NK-92 treated with Interleukin-12 subunit alpha and Interleukin-12 subunit beta, amount 100 ng/mL, for 24 hours (cell line): Measurements from ENCODE around the gene MEP1B.
"Not testable (repeated sequence)": the region's sequence is repeated elsewhere in the genome, so short reads cannot be mapped to it uniquely, and the experiment has no call there.

ENCODE experiments used
- DNase-seq: peaks from one replicate; lab custom pipeline; 2025; lab: John Stamatoyannopoulos, UW

The MEP1B gene

DNA sequence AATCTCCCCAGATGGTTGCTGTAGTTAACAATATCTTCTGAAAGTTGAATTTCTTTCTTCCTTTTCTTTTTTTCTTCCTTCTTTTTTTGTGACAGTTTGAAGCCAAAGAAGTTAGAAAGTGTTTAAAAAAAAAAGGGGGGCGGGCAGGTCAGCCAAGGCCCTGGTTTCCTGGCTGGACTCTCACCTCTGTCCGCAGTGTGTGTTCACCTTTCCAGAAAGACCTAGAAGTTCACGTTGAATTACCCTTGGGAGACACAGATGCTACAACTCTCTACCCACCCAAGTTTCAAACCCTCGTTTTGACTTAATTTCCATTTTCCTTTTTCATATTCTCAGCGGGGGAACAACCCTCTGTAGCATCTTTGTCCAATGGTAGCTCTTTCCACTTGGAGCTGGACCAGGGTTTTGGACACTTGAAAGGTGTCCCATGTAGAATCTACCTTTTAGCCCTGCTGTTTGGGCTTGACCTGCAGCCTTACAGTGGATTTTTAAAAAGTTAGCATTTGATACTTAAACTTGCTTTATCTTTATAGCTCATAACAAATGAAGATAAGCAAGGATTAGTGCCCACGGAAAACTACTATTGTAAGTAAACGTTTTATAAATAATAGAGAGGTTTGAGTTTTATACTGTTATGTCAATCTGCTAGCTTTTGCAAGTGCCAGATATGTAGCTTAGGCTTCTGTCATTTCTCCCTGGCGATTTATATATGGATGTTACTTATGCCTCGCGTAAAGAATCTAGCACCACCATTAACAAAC, 20.0 kb downstream of the MEP1B start:
- DNase-seq: no peak

DNA sequence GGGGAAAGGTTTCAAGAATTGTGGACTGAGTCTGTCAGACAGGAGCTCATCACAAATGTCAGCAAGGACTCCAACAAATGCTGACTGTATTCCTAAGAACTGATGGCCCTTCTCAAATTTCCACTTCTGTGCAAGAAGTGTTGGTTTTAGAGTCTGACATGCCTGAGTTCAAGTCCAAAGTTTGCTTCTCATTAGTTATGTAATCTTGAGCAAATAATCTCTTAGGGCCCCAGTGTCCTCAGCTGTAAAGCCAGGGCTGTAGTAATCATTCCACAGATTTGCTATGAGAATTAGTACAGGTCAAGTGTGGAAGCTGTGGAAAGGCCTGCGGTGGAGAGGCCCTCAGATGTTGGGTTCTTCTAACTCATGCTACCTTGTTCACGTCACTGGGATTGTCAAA, 23.9 kb downstream of the MEP1B start:
- no peak for DNase-seq

DNA sequence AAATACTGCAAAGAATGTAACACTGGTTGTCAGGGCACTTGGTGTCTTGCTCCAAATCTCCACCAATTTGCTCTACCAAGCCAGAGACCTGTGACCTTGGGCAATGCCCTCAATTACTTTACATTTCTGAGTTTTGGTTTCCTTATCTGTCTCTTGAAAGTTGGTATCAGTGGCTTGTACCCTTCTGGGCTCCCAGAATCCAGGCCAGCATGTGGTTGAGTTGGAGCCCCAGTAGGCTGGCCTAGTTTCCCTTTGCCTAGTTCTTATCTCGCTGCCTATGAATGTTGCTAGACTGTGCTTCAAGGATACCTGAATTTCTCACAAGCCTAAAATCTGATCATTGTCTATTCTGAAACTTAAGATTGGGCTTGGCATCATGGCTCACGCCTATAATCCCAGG, 26.6 kb downstream of the MEP1B start:
- no peak for DNase-seq

DNA sequence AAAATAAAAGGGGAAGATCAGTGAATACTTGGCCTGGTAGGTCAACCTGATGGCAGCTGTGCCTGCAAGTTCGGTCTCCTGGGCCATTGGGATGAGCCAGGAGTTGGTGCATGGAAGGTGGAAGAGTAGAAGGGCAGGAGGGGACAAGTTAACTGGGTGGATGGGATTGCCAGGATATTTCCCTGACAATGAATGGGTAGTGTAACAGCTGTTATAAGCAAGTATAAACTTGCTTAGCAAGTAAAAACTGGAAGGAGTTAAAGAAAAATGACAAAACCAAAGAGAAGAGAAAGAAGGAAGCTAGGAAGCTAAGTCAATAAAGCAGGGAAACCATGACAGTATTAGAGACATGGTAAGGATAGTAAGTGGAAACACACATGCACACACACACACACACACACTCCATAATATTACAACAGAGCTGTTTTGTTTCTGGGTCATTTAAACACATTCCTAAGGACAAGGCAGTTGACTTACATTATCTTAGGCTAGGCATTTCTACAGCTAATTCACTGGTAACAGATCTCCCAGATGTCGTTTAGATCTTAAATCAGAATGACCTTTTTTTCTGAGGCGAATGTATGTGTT, 29.7 kb downstream of the MEP1B start:
- no peak for DNase-seq

DNA sequence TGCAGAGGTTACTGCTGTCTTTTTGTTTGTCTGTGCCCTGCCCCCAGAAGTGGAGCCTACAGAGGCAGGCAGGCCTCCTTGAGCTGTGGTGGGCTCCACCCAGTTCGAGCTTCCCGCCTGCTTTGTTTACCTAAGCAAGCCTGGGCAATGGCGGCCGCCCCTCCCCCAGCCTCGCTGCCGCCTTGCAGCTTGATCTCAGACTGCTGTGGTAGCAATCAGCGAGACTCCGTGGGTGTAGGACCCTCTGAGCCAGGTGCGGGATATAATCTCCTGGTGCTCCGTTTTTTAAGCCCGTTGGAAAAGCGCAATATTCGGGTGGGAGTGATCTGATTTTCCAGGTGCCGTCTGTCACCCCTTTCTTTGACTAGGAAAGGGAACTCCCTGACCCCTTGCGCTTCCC, 43.5 kb downstream of the MEP1B start:
- DNase-seq: not testable (repeated sequence)

DNA sequence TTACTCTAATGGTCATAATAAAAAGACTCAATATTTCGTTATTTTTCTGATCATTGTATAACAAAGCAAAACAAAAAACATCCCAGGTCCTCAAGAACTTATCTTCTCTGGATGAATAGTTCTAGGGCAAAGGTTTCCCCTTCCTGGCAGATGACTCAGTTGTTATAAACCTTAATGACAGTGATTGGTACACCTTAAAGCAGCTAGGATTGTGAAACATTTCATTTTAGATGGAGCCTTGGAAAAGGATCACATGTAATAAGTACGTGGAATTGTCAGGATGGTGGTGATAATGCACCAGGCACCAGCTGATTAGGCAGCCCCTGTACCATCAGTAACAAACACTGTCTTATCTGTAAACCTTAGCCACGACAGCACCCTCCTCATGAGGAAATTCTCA, 47.2 kb downstream of the MEP1B start:
- no peak for DNase-seq

DNA sequence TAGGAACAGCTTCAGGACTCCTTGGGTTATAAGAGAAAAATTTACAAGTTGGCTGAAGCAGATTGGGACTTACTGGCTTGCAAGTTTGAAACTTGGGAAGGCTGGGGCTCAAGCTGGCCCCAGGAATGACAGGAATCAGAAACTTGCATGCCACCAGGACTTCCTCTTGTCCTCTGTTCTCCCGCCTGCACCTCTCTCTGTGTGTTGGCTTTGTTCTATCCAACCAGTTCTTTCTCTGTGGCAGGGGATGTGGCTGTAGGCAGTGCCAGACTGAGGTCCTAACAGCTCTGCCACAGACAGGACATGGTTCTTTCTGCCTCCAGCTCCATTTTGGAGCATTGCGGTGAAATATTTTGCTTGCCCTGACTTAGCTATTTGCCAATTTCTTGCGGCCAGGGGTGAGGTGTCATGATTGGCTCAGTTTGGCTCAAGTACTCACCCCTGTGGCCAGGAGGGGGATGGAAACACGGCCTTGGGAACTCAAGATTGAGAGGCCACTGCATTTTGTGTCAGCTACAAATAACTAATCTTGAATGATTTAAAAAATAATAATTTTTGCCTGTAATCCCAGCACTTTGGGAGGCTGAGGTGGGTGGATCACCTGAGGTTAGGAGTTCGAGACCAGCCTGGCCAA, 48.9 kb downstream of the MEP1B start:
- no peak for DNase-seq

DNA sequence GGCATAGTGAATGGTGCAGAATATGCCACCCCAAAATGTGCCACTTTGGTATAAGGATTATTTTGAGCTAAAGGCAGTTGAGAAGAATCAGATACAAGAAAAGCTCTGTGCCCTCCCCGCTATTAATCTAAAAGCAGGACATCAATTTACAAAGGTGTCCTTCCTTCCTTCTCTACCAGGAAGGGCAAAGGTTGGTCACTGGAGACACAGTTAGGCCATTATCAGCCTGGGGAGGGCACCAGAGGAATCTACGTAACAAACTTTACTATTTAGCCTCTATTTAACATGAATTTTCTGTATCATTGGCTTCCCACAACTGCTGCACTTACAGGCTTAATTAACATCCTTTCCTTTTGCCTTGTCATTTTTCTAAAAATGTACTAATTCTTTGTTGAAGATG, 52.6 kb downstream of the MEP1B start:
- DNase-seq: no peak

DNA sequence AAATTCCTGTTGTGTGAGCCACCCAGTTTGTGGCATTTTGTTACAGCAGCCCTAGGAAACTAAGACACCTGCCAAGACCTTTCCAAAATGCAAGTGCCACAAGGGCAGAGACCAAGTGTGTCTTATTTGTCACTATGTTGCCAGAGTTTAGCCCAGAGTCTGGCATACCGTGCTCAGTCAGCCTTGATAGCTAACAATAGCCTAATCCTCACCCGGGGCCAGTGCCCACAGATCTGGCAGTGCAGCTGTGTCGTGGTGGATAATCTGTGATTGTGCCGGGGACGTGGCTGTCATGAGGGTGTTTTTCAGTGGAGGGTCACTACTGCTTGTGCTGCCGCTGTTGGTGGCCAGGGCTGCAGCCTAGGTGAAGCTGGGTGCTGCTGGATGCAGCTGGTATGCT, 53.5 kb downstream of the MEP1B start:
- no peak for DNase-seq

DNA sequence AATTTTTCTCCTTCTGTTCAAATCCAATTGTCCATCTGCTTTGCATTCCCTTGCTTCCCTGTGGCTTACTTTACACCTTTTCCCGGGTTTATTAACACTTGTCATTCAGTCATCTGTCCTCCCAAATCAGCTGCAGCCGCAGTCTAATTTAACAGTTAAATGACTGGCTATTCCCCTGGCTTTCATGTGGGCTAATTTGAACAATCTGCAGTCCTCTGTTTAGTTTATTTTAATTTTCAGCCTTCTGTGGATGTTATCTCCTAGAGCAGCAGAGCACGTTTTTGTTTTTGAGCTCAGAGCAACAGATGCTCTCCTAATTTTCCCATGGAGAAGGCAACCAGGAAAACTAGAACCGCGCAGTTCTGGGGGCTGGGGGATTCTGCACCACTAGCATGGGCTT, 55.0 kb downstream of the MEP1B start:
- no peak for DNase-seq

DNA sequence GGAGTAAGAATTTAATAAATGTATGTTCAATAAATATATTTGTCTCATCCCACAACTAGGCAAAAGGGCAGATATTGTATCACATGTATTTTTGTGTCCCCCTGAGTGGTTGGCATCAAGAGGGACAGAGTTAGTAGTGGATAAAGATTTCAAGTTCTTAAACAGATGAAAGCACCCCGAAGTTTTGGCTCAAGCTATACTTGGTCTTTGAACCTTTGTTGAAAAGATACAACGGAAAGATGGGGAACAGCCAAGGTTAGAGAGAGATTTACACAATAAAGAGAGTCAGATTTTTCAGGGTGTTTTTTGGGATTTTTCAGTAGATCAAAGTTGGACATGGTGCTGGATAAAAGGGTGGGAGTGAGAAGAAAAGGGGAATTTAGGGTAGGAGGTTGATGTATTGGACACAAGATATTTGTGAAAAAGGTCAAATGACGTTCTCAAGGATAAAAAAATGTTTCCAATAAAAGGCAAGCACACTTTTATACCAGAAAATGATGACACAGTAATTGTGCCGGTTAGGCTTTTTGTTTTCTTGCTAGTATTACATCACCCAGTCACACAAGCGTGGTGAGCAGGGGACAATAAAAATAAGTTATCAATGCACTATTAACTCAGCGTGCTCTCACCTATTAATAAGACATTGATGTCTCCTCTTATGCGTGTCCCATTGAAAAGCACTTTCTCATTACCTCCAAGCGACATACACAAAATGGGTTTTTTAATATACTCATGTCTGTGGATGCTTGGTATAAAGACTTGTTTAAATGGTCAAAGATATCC, 59.5 kb downstream of the MEP1B start:
- no peak for DNase-seq

DNA sequence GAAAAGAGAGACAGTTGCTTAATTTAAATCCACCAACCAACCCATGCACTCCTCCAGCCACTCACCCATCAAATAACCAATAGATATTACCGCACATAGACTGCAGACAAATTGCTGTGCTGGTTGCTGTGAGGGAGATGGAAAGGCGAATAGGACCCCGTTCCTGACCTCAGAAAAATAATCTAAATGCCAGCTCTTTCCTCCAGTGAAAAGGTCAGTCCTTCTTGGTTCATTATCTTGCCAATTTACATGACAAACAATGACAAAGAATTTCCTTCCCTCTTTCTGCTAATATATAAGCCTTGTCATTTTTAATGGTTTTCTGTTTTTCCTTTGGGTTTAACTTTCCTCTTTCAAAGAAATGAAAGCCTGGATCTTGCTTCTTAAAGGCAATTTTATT, 61.6 kb downstream of the MEP1B start:
- no peak for DNase-seq

DNA sequence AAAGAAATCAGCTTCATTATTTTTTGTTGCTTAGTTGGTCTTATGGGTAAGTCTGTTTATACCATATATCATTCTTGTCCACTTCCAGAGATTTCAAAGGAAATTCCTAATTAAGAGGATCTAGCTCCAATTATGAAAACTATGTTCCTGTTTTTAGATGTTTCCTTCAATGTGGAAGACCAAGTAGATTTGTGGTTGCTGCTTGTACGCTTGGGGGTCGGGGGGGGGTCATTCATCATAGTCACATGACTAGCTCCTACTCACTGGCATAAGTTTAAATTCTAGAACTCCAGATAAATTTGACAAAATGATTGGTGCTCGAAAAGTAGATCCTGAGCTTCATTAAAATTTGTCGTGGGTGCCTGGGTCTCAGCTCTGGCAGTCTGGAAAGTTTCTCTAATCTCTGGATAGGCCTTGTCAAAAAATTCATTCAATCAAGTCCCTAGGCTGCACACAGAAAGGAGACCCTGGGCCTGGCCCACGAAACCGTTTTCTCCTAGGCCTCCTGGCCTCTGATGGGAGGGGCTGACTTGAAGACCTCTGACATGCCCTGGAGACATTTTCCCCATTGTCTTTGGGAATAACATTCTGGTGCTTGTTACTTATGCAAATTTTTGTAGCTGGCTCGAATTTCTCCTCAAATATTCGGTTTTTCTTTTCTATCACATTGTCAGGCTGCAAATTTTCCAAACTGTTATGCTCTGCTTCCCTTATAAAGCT, 62.5 kb downstream of the MEP1B start:
- no peak for DNase-seq

DNA sequence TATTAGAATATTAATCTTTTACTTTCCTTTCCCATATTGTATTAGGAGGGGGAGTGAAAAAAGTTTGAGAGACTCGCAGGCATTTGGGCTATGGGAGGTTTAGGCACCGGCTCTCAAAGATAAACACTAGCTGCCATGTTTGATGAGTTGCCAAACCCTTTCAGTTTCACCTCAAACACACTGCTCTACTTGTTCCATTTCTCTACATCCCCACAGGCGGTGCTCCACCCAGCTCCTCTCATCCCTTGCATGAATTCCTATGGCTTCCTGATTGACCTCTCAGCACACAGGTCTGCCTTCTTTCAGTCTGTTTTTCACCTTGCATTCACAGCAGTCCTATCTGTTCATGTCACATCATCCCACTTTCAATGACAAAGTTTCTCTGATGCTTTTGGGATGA, 65.7 kb downstream of the MEP1B start:
- no peak for DNase-seq

DNA sequence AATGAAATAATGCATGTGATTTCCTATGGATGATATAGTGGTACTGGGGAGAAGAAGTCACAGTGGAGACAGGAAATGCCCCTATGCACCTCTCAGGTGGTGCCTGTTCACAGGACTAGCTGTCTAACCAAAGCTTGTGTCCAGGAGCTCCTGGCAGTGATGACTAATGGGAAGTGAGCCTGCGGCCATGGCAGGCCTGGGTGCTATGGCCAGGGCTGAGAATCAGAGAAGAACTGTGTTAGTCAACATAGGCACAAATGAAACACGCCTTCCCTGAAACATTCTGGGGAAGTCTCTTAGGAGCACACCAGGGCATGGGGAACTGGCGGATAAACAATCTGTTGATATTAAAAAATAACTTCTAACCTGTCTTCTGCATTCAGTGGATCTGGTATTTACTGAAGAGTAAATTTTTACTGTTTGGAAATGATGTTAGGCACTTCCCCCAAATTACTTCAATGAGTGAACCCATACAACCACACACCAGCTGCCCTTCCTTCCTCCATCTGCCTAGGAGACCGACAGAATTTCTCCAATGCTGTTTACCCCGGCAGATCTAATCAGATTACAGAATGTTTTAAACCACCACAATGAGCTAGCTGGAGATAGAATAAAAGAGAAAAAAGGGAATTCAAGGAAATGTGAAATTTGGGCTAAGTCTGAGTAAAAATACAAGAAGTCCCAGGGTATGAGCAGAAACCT, 67.4 kb downstream of the MEP1B start:
- DNase-seq: no peak

DNA sequence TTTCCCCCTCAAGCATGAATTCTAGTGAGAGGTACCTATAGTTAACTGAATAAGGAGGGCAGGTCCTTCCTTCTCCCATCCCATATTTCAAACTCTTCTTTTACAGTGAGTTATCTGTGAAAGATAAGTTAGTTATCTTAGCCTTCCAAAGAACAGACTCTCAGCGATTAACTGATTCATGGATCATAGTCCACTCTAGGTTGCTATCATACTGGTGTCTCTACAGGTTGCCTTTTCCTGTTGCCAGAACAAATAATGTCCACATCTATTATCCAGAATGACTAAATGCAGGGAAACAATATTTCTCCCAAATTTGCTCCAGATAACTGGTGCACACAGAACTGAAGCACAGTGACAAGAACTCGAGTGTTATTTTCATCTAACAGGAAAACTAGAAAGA, 68.3 kb downstream of the MEP1B start:
- DNase-seq: no peak

DNA sequence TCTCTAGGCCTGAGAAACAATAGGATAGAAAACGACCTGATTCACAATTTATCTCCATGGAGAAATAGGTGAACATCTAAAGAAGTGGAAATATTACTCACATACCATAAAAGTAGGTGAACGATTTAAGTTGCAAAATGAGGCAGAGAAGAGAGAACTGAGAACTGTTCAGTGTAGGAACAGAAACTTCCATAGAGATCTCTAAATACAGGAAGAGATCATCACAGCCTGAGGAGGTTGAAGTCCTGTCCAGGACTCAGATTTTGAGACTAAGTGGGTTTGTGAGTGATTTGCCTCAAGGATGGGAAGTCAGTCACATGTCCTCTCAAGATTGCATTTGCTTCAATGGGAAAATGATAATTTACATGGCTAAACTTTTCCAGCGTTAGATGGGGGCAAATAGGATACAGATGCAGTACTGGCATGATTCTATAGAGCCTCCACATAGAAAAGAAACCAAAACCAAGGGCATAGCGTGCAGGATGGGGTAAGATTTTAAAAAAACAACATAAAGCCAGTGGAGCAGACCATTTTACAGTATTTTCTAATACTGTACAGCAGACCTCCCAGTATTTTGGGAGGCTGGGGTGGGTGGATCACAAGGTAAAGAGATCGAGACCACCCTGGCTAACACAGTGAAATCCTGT, 68.8 kb downstream of the MEP1B start:
- DNase-seq: no peak

DNA sequence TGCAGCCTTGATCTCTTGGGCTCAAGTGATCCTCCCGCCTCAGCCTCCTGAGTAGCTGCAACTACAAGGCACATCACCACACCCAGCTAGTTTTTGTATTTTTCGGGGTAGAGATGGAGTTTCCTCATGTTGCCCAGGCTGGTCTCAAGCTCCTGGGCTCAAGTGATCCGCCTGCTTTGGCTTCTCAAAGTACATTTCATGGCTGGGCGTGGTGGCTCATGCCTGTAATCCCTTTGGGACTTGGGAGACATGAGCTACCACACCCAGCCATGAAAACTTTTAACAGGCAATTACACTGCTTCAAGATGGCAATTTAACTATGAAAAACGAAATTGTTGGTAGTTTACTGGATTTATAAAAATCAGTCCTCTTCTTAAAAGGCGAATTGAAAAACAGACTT, 69.7 kb downstream of the MEP1B start:
- no peak for DNase-seq

DNA sequence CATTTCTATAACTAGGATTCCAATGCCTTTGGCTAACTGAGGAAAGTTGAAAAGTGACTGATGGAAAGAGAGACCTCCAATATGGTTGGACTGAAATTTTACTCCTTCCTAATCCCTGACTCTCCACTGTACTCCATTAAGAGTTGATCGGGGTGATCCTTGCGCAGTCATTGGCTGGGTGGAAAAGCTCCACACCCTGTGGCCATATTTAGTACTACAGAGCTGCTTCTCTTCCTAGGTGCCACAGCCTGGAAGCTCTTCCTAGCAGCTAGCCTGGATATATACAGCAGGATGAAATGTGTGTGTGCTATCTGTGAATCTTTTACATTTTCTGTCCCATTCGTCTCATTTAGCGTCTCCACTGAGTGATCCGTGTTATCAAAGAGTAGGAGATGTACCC, 71.2 kb downstream of the MEP1B start:
- DNase-seq: no peak

DNA sequence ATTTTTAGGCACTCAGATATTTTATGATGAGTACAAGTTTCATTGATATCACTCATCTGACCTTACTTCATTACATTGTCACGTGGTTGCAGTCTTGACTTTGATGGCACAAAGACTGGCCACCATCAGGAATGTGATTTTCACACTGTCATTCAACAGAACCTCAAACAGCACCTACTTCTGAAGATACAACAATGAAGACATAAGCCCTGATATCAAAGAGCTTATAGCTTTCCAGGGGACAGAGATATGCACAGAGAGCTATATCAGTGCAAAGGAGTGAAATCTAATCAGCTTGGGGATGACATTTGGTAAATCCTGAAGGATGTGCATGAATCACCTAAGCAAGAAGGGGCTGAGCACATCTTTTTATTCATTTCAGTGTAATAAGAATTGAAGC, 72.3 kb downstream of the MEP1B start:
- no peak for DNase-seq

DNA sequence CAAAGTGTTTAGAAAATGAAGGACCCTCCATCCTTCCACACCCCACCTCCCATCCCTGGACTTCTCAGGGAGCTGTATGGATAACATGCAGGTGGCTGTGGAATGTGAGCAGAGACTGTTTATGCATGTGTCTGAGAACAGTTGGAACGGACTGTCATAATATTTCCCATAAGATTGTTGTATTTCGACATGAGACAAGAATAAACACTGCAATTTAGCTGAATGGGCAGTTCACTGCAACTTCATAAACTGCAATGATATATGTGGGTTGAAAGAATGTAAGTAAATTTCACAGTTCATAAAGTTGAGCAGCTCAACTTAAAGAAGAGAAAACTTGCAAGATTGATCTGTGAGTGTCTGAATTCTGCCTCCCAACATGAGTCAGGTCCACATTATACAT, 74.6 kb downstream of the MEP1B start:
- no peak for DNase-seq
